ENCODE measurements around the gene TUBGCP2.

Gene TUBGCP2

DNA sequence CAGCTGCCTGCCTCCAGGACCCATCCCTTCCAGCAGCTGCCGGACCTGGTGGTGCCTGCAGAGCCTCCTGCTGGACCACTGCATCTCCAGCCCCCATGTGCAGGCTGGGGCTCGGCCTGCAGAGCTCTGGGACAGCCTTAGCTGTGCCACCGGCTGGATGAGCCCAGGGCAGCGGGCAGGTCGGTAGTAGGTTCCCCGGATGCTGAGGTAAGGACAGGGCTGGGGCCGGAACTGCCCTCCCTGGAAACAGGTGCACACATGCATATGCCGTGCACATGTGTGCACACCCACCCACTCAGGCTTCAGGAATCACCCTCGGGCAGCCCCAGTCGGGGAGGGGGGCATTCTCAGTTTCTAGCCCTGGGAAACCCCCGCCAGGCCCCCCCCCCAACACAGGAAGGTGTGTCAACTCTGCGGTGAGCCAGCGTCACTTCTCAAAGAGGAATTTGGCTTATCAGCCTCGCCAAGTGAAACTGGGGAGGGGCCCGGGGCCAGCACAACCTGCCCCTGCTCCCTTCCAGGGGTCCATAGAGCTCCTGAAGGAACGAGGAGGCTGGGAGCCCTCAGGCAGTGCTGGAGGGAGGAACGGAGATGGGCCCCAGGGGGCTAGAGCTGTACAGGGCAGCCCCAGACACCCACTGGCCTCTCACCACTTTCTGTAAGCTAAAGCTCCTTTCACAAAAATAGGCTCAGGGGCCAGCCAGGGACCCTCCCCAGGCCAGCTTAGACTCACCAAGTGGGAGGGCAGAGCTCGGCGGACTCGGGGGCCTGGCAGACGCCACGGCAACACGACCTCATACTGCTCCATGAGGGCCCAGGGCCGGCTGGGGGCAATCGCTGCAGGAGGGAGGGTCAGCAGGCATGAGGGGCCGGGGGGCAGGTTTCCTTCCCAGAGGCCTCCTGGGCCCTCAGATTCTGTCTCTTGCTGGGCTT lies 33.7 kb downstream of the TUBGCP2 start:
- peak overlapping the region; percentile 33; the same call in 1 of the 2 replicates for H3K27ac ChIP-seq
- TF ChIP-seq, protein P1, sequence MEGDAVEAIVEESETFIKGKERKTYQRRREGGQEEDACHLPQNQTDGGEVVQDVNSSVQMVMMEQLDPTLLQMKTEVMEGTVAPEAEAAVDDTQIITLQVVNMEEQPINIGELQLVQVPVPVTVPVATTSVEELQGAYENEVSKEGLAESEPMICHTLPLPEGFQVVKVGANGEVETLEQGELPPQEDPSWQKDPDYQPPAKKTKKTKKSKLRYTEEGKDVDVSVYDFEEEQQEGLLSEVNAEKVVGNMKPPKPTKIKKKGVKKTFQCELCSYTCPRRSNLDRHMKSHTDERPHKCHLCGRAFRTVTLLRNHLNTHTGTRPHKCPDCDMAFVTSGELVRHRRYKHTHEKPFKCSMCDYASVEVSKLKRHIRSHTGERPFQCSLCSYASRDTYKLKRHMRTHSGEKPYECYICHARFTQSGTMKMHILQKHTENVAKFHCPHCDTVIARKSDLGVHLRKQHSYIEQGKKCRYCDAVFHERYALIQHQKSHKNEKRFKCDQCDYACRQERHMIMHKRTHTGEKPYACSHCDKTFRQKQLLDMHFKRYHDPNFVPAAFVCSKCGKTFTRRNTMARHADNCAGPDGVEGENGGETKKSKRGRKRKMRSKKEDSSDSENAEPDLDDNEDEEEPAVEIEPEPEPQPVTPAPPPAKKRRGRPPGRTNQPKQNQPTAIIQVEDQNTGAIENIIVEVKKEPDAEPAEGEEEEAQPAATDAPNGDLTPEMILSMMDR (conservative IDR thresholded peaks at IDR 0.05; ENCODE audit: low read depth): no peak
- ChIA-PET POLR2A (ENCODE audit: low non-redundant PET) (interaction anchor here (0.7 to 1.4 kb wide), 4 partner anchors 14 to 94 kb away, joined by 3 to 6 read pairs (median 4); no protein-coding TSS in a partner anchor), CTCF (interaction anchor here (0.7 to 1.0 kb wide), 3 partner anchors 17 to 133 kb away, joined by 3 to 6 read pairs (median 4); no protein-coding TSS in a partner anchor)
- peak; percentile 75 for DNase-seq (ENCODE audit: low spot score)

DNA sequence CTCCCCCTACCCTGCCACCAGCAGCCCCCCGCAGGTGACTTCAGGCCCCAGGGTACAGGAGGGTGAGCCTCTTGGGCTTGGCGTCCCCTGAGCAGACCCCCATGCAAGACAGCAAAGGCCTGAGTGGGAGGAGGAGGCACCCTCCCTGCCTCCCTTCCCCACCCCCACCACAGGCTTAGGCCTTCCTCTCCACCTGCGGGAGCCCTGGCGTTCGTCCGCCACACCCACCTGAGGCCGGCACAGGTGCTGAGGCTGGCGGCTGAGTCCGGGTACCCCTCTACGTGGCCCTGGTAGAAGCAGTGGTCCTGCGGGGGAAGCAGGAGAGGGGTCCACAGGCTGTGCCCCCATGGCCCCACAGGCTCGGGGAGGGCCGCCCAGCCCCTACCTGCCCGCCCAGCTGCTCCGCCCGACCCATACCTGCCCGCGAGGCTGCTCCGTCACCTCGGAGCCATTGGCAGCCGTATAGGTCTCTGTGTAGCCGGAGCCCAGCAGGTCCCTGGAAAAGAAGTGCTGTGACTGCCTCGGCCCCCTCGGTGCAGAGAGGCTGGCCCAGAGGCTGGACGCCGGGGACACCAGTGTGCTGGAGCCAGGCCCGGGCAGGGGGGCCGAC lies 35.0 kb downstream of the TUBGCP2 start:
- no peak for DNase-seq (ENCODE audit: low spot score)
- CTCF ChIA-PET: interaction anchor here (0.6 kb wide), 1 partner anchor 11 kb away, joined by 4 read pairs; no protein-coding TSS in a partner anchor
- no peak overlapping the region for H3K27ac ChIP-seq
- POLR2A ChIA-PET (ENCODE audit: low non-redundant PET): no interaction called here
- TF ChIP-seq, protein P1 (conservative IDR thresholded peaks at IDR 0.05; ENCODE audit: low read depth): no peak

DNA sequence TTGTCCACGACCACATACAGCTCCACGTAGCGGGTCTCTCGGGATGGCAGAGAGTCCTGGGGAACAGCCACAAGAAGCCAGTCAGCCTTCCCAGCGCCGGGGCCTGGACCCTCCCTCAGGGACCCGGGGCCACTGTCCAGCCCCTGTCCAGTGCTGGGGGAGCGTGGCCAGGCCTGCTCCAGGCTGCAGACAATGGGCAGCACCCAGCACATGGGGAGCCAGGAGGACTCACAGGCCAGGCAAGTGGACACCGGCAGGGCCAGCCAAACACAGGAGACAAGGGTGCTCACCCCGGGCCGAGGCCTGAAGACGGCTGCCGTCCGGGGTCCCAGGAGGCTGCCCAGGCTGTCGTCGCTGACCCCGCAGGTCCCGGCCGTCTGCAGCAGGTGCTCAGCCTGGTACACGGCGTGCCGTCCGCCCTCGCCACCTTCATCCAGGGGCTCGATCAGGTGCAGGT lies 35.7 kb downstream of the TUBGCP2 start:
- TF ChIP-seq, protein P1 (conservative IDR thresholded peaks at IDR 0.05; ENCODE audit: low read depth): no peak
- DNase-seq (ENCODE audit: low spot score): no peak
- H3K27ac ChIP-seq: no peak overlapping the region
- POLR2A ChIA-PET (ENCODE audit: low non-redundant PET): no interaction called here
- CTCF ChIA-PET: interaction anchor here (1.0 kb wide), 1 partner anchor 35 kb away, joined by 3 read pairs; no protein-coding TSS in a partner anchor

DNA sequence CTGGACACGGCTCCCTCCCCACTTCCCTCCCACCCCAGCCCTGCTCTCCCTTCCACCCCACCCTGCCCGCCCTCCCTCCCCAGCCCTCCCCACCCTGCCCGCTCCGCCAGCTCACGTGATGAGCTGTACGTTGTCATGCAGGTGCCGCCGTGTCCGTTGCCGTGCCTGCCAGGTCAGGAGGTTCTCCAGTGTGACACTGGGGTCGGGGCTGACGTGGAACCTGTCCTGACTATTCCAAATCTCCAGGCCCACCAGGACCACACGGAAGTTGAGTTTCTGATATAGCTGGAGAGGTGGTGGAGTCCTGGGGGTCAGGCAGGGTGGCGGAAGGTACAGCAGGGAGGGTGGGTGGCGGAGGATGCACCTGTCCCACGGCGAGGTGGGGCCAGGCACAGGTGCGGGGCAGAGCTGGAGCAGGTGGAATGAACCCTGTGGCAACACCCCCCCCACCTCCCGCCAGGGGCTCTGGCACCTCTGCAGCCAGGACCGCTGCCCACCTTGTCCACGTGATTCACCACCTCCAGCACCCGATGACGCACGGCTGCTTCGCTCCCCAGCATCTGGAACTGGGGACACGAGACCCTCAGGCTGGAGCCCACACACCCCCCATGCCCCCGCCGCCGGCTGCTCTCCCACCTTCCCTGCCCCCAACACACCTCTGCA lies 36.2 kb downstream of the TUBGCP2 start:
- H3K27ac ChIP-seq: no peak overlapping the region
- CTCF ChIA-PET: interaction anchor here (0.7 to 1.0 kb wide), 2 partner anchors 36 to 57 kb away, joined by 3 read pairs; no protein-coding TSS in a partner anchor
- no peak for DNase-seq (ENCODE audit: low spot score)
- TF ChIP-seq, protein P1 (conservative IDR thresholded peaks at IDR 0.05; ENCODE audit: low read depth): no peak
- POLR2A ChIA-PET (ENCODE audit: low non-redundant PET): no interaction called here

DNA sequence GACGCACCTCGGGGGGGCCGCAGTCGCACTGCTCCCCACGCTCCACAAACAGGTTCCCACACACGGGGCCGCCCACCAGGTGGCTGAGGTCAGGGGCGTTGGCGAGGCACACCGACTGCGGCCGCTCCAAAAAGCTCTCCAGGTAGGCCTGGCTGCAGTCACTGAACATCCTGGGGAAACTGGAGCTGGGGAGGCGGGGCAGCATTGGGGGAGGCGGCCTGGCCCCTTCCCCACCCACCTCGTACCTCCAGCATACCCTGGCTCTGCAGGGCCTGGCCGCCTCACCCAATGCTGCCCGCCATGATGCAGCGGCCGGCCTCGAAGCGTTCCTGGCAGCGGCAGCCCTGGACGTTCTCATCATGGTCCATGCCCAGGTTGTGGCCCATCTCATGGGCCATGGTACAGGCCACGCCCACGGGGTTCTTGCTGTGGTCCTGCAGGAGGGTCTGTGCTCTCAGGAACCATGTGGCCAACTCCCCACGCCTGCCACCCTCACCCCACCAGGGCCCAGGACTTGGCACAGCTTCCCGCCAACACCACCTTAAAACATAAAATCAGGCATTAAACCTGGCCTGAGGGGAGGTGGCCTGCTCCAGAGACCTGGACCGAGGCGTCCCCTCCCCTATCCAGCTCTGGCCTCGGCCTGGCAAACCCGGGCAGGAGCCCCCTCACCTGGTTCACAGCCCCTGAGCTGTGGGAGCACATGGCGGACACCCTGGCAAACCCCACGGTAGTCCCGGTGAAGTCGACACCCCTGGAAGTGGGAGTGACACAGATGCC lies 37.0 kb downstream of the TUBGCP2 start:
- DNase-seq (ENCODE audit: low spot score): no peak
- no peak overlapping the region for H3K27ac ChIP-seq
- TF ChIP-seq, protein P1 (conservative IDR thresholded peaks at IDR 0.05; ENCODE audit: low read depth): no peak
- CTCF ChIA-PET: interaction anchor here (0.7 to 1.0 kb wide), 2 partner anchors 36 to 58 kb away, joined by 3 read pairs; no protein-coding TSS in a partner anchor
- POLR2A ChIA-PET (ENCODE audit: low non-redundant PET): interaction anchor here (0.6 kb wide), 1 partner anchor 824 kb away, joined by 7 read pairs; no protein-coding TSS in a partner anchor
